Measurements from ENCODE around the gene CASP10.
"Not testable (repeated sequence)": the region's sequence is repeated elsewhere in the genome, so short reads cannot be mapped to it uniquely, and the experiment has no call there.

CASP10 gene, protein sequence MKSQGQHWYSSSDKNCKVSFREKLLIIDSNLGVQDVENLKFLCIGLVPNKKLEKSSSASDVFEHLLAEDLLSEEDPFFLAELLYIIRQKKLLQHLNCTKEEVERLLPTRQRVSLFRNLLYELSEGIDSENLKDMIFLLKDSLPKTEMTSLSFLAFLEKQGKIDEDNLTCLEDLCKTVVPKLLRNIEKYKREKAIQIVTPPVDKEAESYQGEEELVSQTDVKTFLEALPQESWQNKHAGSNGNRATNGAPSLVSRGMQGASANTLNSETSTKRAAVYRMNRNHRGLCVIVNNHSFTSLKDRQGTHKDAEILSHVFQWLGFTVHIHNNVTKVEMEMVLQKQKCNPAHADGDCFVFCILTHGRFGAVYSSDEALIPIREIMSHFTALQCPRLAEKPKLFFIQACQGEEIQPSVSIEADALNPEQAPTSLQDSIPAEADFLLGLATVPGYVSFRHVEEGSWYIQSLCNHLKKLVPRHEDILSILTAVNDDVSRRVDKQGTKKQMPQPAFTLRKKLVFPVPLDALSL

DNA sequence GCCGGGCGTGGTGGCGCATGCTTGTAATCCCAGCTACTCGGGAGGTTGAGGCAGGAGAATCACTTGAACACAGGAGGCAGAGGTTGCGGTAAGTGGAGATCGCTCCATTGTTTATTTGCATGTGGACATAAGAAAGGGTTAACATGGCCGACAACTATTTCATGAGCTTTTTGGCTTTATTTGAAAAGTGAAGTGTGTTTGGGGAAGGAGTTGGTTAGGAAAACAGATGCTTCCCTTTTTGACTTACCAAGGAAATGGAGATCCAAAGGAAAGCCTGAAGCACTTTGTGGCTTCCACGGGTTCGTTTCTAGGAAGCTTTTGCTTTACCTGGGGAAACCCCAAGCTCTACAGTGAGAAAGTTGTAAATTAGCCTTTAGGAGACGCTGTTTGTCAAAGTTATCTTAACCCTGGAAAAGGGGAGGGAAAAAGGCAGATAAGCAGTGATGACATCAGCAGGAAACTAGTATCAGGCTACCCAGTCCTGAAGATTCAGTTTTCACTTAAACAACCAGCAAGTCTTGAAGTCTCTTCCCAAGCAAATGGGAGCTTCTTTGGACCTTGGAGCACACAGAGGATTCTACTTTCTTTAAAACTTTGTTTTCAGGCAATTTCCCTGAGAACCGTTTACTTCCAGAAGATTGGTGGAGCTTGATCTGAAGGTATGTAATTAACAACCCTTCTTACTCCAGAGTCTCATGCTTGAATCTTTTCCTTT, at the start of gene CASP10:
CASP10 (plus strand) TSS at position 492 of the 715 bp plus-strand sequence. CDS start 2,637 bp downstream, outside the sequence.
- peak; percentile 67 for DNase-seq (ENCODE audit: low spot score)

DNA sequence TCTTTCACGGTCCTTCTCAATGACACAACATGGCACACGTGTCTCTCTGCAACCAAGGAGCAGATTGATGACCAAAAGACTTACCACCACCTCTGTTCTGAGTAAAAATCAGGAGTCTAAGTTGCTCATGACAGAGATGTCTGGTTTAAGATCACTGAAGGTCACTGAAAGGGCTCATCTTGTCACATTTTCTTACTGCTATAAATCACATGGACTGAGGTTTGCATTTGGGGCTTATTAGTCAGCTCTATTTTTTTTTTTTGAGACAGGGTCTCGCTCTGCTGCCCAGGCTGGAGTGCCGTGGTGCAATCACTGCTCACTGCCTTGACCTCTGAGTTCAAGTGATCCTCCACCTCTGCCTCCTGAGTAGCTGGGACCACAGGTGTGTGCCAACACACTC, 47.6 kb upstream of the CASP10 start:
- DNase-seq (ENCODE audit: low spot score), result no peak

DNA sequence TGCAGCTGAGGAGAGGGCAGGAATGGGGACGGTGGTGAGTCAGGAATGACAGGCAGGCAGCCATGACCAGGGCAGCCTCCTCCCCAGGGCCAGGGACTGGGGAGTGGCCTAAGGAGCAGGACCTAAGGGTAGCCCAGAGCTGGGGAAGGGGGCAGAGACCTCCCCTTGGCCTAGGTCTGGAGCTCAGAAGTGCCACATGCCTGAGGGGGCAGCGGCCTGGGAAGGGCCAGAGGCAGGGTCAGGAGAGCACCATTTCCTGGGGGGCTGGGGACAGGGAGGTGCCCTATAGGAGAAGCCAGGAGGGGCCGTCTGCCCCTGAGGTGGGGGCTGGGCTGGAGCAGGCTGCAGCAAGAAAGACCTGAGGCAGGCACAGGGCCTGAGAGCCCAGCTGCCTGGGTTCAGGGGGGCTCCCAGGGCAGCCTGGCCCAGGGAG, 46.0 kb upstream of the CASP10 start:
- no peak for DNase-seq (ENCODE audit: low spot score)

DNA sequence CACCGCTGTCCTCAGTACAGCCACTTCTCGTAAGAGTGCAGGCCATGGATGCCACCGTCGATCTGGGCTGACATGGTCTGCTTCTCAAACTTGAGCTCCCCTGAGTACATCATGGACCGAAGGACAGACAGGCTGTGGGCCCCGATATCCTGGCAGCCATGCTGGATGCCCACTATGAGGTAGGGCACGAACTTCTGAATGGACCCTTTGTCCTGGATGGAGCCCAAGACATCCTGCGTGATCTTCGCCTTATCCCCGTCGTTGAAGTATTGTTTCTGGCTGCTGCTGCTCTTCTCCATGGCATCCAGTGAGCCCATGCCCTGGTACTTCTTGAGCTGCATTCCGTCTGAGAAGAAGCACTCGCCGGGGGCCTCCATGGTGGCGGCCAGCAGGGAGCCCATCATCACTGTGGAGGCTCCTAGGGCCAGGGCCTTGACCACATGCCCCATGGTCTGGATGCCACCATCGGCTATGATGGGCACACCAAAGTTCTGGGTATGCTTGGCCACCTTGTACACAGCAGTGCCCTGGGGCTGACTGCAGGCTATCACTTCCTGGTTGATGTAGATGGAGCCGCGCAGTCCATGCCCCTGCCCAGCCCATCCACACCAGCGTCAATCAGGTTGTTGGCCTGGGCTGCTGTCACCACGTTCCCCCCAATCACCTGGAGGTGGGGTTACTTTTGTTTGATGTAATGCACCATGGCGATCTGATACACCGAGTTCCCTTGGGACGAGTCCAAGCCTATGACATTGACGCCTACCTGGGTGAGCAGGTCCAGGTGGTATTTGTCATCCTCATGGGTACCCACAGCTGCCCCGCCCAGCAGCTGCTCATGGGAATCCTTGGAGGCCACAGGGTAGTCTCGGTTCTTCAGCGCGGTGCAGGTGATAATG, 45.2 kb upstream of the CASP10 start:
- no peak for DNase-seq (ENCODE audit: low spot score)

DNA sequence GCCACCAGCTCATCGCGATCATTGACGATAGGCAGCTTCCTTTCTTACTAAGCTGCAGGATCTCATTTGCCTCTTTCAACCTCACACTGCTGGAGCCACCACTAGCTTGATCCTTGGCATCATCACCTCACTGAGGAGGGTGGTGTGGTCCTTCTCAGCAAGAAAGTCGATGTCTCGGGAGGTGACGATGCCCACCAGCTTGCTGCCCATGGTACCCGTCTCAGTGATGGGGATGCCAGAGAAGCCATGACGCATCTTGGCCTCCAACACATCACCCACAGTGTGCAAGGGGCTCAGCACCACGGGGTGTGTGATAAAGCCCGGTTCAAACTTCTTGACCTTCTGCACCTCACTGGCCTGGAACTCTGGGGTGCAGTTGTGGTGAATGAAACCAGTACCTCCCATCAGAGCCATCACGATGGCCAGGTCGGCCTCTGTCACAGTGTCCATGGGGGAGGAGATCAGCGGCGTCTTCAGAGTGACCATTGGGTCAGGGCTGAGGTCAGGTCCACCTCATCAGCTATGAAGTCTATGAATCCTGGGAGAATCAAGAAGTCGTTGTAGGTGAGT, 44.5 kb upstream of the CASP10 start:
- DNase-seq (ENCODE audit: low spot score), result no peak

DNA sequence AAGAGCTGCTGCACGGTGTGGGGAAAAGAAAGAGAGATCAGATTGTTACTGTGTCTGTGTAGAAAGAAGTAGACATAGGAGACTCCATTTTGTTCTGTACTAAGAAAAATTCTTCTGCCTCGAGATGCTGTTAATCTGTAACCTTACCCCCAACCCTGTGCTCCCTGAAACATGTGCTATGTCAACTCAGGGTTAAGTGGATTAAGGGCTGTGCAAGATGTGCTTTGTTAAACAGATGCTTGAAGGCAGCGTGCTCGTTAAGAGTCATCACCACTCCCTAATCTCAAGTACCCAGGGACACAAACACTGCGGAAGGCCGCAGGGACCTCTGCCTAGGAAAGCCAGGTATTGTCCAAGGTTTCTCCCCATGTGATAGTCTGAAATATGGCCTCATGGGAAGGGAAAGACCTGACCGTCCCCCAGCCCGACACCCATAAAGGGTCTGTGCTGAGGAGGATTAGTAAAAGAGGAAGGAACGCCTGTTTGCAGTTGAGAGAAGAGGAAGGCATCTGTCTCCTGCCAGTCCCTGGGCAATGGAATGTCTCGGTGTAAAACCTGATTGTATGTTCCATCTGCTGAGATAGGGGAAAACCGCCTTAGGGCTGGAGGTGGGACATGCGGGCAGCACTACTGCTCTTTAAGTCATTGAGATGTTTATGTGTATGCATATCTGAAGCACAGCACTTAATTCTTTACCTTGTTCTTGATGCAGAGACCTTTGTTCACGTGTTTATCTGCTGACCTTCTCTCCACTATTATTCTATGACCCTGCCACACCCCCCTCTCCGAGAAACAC, 43.8 kb upstream of the CASP10 start:
- DNase-seq (ENCODE audit: low spot score), result not testable (repeated sequence)

DNA sequence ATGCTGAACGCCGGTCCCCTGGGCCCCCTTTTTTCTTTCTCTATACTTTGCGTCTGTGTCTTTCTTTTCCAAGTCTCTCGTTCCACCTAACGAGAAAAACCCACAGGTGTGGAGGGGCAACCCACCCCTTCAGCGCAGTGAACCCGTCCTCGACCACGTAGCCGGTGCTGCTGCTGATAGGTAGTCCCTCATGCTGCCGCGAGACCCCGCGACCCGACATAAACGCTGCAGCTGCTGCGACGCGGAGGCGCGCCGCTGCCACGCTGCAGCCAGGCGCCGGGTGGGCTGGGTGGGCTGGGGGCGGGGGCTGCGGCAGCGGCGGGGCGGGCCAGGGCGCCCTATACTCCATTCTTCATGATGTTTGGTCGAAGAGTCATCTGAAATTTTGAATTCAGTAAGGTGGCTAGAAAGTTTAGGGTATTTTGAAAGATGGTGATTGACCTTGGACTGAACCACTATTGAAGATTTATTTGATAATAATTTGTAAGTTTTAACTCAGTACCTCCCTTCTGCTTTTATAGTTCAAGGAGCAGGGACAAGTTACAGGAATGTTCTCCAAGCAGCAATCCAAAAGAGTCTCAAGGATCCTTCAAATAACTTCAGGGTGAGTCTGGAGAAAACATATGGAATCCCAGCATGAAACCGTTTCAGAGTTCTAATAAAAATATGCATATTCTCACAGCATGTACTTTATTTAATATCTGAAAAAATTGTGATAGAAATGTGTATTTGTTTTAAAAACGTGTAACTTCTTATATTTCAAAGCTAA, 42.9 kb upstream of the CASP10 start:
- no peak for DNase-seq (ENCODE audit: low spot score)

DNA sequence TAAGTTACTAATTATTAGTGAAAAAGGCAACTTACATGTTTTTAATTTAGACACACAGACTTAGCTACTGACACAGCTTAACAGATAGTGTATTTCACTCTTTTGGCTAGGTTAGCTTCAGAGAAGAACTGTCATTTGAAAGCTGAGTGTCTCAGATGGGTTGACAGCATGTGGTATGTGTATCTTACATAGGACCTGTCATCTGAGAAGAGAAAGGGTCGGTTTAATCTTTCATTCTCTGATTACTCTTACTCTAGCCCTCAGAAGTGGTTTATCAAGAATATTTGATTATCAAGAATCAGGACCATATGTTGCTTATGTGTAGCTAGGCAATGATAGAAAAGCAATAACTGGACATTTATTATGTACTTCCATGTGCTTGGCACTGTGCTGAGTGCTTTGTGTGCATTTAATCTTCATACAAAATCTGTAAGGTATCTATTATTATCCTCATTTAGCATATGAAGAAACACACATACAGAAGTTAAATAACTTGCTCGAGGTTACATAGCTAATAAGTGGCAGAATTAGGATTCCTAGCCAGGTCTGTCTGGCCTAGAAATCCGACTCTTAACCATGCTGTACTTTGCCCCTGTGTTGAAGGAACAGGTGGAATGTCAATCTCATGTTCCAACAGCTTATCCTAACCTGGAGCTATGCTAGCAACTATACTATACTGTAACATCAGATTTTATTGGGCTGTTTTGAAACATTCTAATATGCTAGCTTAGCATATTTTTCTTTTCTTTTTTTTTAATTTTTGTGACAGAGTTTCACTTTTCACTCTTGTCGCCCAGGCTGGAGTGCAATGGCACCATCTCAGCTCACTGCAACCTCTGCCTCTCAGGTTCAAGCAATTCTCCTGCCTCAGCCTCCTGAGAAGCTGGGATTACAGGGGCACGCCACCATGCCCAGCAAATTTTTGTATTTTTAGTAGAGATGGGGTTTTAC, 38.6 kb upstream of the CASP10 start:
- DNase-seq (ENCODE audit: low spot score), result no peak

DNA sequence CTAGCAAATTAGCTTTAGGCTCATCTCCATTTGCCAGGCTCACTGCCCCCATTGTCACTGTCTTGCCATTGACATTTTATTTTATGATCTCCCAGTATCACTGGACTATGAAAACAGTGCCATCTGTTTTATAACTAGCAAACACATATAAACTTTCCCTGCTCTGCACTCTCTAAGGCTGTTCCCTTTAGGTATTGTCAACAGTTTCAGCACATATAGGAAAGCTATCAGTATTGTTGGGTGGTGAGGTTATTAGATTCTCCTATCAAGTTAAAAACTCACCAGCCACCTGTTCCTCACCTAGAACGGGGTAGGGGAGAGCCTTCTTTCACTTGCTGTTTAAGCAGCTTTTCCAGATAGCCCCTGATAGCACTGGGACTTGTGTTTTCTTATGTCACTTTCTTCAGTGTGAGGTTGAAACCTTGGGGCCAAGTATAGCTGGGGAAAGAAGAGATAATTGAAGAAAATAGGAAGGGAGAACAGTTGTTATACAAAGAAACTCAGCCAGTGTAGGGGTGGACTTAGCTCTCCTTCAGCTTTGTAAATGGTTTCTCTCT, 34.4 kb upstream of the CASP10 start:
- DNase-seq (ENCODE audit: low spot score), result no peak

DNA sequence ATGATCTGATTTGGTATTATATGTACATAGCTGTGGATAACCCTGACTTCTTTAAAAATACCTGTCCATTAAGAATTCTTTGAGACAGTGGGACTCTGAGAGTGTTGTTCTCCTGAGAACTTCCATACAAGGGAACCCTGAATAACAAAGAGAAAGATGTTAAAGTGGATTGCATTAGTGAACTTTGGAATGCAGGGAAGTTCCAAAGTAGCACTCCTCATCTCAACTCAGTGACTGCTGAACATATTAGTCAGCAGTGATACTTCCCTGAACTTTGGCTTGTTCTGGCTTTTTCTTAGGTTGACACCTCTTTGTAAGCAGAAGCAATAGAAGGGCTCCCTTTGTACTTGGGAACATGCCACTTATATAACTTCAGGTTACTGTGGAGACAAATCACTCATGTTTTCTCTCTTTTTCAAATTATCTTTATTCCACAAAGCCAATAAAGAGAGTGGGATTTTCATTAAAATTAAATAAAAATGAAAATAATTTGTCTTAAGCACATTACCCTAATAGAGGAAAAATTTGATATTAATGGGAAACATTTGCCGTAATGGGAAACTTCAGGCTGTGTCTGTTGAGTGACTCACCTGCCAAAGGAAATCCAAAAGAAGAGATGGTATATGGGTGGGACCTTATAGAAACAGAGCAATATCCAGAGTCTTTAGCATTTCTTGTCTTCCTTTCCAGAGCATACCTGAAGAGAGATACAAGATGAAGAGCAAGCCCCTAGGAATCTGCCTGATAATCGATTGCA, 33.7 kb upstream of the CASP10 start:
- DNase-seq (ENCODE audit: low spot score), result peak; percentile 84

DNA sequence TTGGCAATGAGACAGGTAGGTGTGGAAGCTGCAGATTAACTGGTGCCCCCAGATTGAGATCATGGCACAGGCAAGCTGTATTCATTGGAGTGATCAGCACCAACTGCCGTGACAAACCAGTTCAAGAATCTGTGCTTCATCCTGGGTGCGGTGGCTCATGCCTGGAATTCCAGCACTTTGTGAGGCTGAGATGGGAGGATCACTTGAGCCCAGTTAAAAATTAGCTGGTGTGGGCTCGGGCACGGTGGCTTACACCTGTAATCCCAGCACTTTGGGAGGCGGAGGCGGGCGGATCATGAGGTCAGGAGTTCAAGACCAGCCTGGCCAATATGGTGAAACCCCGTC, 33.1 kb upstream of the CASP10 start:
- DNase-seq (ENCODE audit: low spot score), result peak; percentile 40

DNA sequence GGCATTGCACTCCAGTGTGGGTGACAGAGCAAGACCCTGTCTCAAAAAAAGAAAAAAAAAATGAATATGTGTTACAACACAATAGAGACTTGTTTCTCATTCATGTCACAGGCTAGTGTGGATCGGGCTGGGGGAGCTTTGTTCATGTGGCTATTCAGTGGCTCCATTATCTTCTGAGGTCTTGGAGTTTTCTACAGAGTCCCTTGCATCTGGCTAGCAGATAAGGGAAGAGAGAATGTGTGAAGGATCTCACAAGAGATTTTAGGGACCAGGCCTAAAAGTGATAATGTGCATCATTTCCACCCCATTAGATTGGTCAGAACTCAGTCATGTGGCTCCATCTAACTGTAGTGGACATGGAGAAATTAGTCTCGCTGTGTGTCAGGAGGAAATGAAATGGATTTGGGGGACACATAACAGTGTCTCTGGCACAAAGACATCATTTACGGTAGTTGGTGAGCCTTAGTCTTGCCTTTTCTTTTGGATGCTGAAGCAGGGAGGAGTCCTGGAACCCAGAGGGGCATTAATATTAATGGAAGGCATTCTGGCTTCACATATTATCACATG, 32.4 kb upstream of the CASP10 start:
- DNase-seq (ENCODE audit: low spot score), result no peak

DNA sequence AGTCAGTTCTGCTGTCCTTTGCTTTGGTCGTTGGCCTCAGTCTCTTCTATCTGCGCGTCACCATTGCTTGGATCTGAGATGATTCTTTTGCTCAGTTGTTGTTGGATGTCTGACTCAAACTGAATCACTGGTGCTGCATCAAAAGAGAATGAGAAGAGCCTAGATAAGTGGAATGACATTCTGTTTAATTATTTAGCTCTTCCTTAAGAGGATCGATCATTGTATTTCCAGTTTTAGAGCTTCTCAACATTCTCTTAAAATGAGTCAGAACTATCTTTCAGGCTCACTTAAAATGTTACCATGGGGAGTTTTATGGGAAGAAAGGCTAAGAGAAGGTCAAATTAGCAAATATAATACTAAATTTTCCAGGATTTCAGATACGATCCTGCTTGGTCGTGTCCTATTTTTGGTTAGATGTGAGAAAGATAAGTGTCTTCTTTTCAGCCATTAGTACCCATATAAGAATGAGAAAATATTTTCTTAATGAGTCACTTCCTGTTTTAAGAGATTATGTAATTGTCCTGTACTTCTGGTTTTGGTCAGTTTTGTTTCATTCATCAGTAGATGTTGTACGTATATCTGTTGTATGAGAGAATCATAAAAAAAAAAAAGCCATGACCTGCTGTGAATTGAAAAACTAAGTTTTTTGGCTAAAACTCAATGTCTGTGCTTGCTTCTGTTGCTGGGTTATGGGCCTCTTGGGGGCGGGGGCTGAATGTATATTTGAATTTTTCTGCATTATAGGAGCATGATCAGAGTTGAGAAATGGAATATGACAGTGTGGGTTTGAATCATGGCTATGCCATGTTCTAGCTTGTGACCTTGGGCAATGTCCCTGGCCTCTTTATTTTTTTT, 31.6 kb upstream of the CASP10 start:
- DNase-seq (ENCODE audit: low spot score), result peak; percentile 69

DNA sequence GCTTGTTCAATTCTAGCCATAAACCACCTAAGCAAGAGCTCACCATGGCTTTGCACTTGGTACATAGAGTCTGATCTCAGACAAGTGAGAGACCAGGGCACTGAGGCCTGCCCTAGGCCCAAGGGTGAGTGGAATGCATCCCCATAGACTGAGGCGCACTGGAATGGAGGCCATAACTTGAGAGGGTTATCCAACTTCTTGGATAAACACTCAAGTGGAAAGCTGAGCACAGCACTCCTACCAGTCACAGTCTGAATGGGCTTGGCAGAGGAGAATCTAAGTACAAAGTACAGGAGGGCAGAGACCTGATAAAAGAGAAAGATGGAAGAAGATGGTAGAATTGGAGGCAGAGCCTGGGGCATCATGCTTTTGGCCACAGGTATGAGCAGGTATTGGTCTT, 30.4 kb upstream of the CASP10 start:
- no peak for DNase-seq (ENCODE audit: low spot score)

DNA sequence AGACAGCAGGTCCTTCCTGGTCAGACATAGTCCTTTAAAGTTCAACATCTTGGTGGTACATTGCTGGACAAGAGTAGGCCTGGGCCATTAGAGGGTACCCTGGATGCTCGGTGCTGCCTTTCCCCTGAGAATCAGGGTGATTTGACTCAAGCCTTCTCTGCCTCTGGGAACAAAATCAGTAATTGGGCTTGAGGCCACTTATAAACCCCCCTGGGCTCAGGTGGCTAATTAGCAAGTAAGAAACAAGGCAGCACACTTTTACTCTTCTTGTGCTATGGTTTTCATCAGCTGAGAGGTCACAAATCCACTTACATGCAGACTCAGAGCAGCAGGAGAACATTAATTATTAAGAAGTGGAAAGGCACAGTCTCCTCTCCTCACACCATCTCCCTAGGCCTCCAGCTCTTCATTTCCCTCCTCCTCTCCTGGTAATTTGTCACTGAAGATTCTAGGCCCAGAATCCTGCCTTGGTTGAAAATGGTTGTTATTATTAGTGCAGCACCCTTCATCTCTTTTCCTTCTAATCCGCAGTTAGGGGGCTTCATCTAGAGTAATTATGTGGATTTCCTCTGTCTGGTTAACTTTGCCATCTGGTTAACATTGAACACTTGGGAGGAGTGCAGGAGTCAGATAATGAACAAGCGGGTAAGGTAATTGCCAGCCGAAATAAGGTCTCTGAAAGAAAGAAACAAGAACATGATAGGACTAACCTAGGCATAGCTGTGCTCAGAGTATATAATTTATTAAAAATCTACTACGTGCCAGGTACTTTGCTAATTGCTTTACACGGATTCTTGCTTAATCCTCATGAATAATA, 29.7 kb upstream of the CASP10 start:
- DNase-seq (ENCODE audit: low spot score), result no peak

Measured in GM03348 (cell line).